ENCODE data around the gene MYB. TPM values are rescaled to one million over a fixed set of nuclear protein-coding genes. Genes with fewer than 3 reads are reported as not detected.

Gene MYB
- total RNA-seq, 2 donors from 2014 or later, result 4.3 to 7.2 TPM

GRCh38 chr6:135170849-135171248 lies 10.3 kb upstream of the MYB start:
- Histone ChIP-seq H3K4me3 (no peak overlapping the region), H3K9me3 (no peaks in the 10 kb centered on the region), H3K36me3 (no peaks in the 10 kb centered on the region), H3K4me1 (replicated peaks) (no peaks in the 10 kb centered on the region), H3K27me3 (replicated peaks; ENCODE audit: insufficient read depth) (no peaks in the 10 kb centered on the region), H3K27ac (no peak overlapping the region)
- 51% methylated on average over 3 of the region's 3 CpGs for WGBS
- DNase-seq (ENCODE audit: low spot score), result no peak
- TF ChIP-seq POLR2AphosphoS5 (IDR thresholded peaks at IDR 0.05), result no peak
- TF ChIP-seq, protein P1, sequence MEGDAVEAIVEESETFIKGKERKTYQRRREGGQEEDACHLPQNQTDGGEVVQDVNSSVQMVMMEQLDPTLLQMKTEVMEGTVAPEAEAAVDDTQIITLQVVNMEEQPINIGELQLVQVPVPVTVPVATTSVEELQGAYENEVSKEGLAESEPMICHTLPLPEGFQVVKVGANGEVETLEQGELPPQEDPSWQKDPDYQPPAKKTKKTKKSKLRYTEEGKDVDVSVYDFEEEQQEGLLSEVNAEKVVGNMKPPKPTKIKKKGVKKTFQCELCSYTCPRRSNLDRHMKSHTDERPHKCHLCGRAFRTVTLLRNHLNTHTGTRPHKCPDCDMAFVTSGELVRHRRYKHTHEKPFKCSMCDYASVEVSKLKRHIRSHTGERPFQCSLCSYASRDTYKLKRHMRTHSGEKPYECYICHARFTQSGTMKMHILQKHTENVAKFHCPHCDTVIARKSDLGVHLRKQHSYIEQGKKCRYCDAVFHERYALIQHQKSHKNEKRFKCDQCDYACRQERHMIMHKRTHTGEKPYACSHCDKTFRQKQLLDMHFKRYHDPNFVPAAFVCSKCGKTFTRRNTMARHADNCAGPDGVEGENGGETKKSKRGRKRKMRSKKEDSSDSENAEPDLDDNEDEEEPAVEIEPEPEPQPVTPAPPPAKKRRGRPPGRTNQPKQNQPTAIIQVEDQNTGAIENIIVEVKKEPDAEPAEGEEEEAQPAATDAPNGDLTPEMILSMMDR (IDR thresholded peaks at IDR 0.05), result no peak
- no peak for TF ChIP-seq POLR2A (IDR thresholded peaks at IDR 0.05)
- intact Hi-C loops (cut with DNase I), result no loop called here

- WGBS, result 72% methylated on average over 3 of the region's 3 CpGs
- Histone ChIP-seq H3K4me1 (replicated peaks) (no peaks in the 10 kb centered on the region), H3K36me3 (no peaks in the 10 kb centered on the region), H3K9me3 (no peaks in the 10 kb centered on the region), H3K27me3 (replicated peaks; ENCODE audit: insufficient read depth) (no peaks in the 10 kb centered on the region), H3K27ac (peak overlapping the region in 1 of 2 donors; percentile 16), H3K4me3 (no peak overlapping the region)
- DNase-seq (ENCODE audit: low spot score), result no peak
- intact Hi-C loops (cut with DNase I), result no loop called here
- TF ChIP-seq, protein P1 (IDR thresholded peaks at IDR 0.05), result no peak
- TF ChIP-seq POLR2A (IDR thresholded peaks at IDR 0.05) (no peak), POLR2AphosphoS5 (IDR thresholded peaks at IDR 0.05) (no peak)
Observed at GRCh38 chr6:135173242-135173988, 7.7 kb upstream of the MYB start.

GRCh38 chr6:135173989-135174484 lies 7.1 kb upstream of the MYB start:
- no peak overlapping the region for H3K4me3 ChIP-seq
- intact Hi-C loops (cut with DNase I), result no loop called here
- H3K36me3 ChIP-seq, result no peaks in the 10 kb centered on the region

GRCh38 chr6:135176058-135176457 lies 5.0 kb upstream of the MYB start:
- no peak for DNase-seq (ENCODE audit: low spot score)
- intact Hi-C loops (cut with DNase I), result no loop called here
- TF ChIP-seq POLR2AphosphoS5 (IDR thresholded peaks at IDR 0.05), result no peak
- TF ChIP-seq, protein P1 (IDR thresholded peaks at IDR 0.05), result no peak

More at GRCh38 chr6:135173989-135174484, 7.1 kb upstream of the MYB start:
- H3K4me1 ChIP-seq (replicated peaks), result no peaks in the 10 kb centered on the region
- no peak for DNase-seq (ENCODE audit: low spot score)
- H3K27me3 ChIP-seq (replicated peaks; ENCODE audit: insufficient read depth), result no peaks in the 10 kb centered on the region
- TF ChIP-seq, protein P1 (IDR thresholded peaks at IDR 0.05), result no peak
- TF ChIP-seq POLR2A (IDR thresholded peaks at IDR 0.05) (no peak), POLR2AphosphoS5 (IDR thresholded peaks at IDR 0.05) (no peak)
- H3K9me3 ChIP-seq, result no peaks in the 10 kb centered on the region
- H3K27ac ChIP-seq, result peak overlapping the region in 1 of 2 donors; percentile 16

DNA sequence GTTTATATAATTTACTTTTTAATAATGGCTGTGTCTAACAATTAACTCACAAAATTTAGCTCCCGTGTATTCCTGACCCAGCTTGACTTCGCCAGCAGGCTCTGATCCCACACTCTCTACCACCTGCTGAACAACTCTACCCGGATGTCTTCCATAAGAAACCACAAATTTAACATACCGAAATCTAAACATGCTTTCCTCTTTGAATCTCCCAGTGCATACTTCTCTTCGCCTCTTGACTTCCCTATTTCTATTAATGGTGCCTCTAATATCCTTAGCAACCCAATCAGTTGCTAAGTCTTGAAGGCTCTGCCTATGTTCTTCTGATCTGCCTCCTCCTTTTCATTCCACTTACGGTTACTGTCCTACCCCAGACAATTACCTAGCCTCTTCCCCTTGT lies 4.6 kb upstream of the MYB start:
- DNase-seq (ENCODE audit: low spot score), result no peak
- no peak overlapping the region for H3K27ac ChIP-seq
- intact Hi-C loops (cut with DNase I), result no loop called here
- TF ChIP-seq POLR2A (IDR thresholded peaks at IDR 0.05) (no peak), POLR2AphosphoS5 (IDR thresholded peaks at IDR 0.05) (no peak)
- TF ChIP-seq, protein P1 (IDR thresholded peaks at IDR 0.05), result no peak
- no peaks in the 10 kb centered on the region for H3K9me3 ChIP-seq
- WGBS, result 88% methylated on average over 6 of the region's 6 CpGs
- no peaks in the 10 kb centered on the region for H3K36me3 ChIP-seq
- H3K4me1 ChIP-seq (replicated peaks), result no peaks in the 10 kb centered on the region
- no peaks in the 10 kb centered on the region for H3K27me3 ChIP-seq (replicated peaks; ENCODE audit: insufficient read depth)
- no peak overlapping the region for H3K4me3 ChIP-seq

More at GRCh38 chr6:135176058-135176457, 5.0 kb upstream of the MYB start:
- H3K9me3 ChIP-seq, result no peaks in the 10 kb centered on the region
- H3K36me3 ChIP-seq, result no peaks in the 10 kb centered on the region
- H3K27ac ChIP-seq, result no peak overlapping the region
- H3K4me1 ChIP-seq (replicated peaks), result no peaks in the 10 kb centered on the region
- no peaks in the 10 kb centered on the region for H3K27me3 ChIP-seq (replicated peaks; ENCODE audit: insufficient read depth)
- H3K4me3 ChIP-seq, result no peak overlapping the region

All from prostate gland (tissue), 2 donors.